SKM-1 treated with dmso at 0.1 percent for 144 hours (cell line): ENCODE data around the gene PTH.
A peak's percentile ranks its signal among the peaks of the same experiment; 100 is the strongest.

Experiments used
- DNase-seq: peaks from one replicate; lab custom pipeline; 2025; ENCODE audit not compliant: unreplicated experiment; lab: John Stamatoyannopoulos, UW

PTH gene

DNA sequence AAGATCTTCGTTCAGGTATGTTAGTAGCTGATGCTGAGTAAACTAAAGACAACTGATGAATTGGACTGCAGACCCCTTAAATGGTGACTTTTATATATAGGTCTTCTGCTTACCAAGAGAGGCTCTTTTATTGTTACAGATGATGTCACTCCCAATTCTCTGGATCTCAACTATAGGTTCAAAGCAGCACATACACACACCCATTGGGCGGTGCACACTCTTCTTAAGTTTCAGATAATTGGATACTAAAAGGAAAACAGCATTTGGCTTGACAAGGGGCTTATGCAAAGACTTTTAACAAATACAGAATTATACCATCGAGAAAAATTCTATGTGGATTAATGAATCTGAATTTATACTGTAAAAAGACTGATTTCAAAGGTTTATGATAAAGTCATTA lies at the start of gene PTH:
Gene PTH, minus strand, starts transcription at position 69 of the 400 bp plus-strand sequence. CDS start 3,142 bp downstream, outside the sequence.
- DNase-seq: no peak

GRCh38 chr11:13538044-13538443 lies 42.2 kb upstream of the PTH start:
- DNase-seq: no peak

DNA sequence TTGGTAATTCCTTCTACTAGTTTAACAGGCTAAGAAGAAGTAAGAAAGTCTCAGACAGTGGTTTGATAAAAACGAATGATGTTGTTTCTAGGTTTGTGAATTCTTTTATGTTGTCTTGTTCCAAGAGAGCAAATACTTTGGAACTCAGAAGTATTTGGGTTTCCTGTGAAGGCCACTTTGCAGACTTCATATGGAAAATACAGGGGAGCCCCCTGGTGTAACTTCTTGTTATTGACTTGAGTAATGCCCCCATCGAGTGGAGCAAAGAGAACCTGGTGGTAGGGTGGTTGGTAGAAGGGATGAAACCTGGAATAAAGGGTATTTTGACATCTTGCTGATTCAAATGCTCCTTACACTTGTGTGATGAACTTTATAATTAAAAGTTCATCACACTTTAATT lies 40.0 kb upstream of the PTH start:
- no peak for DNase-seq

- DNase-seq: no peak
Observed at GRCh38 chr11:13534358-13534757, 38.6 kb upstream of the PTH start.

DNA sequence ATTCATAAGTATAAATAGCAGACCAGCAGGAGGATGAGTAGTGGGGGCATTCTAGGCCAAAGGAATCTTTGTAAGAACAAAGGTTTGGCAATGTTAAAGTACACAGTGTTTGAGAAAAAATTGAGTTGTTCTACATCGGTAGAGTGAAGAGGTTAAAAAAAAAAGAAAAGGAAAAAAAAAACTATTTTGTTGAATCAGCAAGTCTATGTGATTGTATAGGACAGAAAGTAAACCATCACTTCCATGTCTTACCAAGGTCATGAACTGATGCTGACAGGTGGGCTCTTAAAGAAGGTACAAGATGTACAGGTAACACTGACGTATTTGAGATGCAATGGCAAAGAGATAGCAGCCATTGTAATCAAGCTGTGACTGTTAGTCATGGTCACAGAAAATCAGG lies 29.5 kb upstream of the PTH start:
- DNase-seq: no peak

DNA sequence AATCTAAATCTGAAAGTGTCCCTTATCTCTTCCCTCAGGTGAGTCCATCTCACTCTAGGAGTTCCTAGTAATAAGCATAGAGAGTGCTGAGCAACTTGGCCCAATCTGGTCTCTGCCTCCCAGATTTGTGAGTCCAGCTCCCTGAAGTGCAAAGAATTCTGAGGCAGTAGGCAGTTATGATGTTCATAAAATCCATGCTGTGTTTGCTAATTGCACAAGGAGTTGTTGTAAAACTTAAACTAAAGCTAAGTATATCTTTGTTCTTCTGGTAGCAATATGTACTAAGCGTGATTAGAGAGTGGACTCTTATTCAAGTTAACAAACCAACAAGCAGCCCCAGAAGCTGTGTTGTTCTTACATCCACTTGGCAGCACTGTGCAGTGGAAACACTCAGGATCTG lies 7.6 kb upstream of the PTH start:
- no peak for DNase-seq

- no peak for DNase-seq
Observed at GRCh38 chr11:13502492-13502891, 6.7 kb upstream of the PTH start.

- no peak for DNase-seq
Observed at GRCh38 chr11:13494051-13494450, 1.7 kb downstream of the PTH start.

- DNase-seq: no peak
Observed at GRCh38 chr11:13487661-13488030, 8.2 kb downstream of the PTH start.

- no peak for DNase-seq
Observed at GRCh38 chr11:13486926-13487660, 8.7 kb downstream of the PTH start.

GRCh38 chr11:13480198-13480597 lies 15.6 kb downstream of the PTH start:
- no peak for DNase-seq

DNA sequence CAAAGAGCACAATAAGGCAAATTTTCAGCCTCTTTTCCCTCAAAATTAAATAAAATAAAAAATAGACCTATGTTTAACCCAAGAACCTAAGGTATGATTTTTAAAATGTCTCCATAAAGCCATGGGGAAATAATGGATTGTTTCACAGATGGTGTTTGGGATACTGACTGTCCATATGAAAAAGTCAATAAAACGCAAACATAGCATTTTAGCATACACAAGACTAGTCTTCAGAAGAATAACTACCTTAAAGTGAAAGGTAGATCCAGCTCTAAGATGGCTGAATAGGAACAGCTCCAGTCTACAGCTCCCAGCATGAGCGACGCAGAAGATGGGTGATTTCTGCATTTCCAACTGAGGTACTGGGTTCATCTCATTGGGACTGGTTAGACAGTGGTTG lies 16.1 kb downstream of the PTH start:
- DNase-seq: no peak

DNA sequence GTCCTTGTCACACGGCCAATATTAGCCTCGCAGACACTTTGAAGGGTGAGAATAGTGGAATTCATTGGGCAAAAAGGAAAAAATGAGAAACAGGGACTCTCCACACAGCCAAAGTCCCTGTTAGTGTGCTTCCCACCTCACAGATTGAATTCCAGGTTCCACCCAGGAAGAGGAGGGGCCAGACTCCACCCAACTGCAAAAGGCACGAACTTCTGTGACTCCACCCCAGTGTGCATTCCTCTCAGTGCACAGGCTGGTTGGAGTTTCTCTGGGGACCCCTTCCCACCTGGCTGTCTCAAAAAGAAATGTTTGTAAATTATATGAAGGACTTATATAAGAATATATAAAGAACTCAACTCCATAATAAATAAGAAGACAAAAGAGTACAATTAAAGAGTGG lies 20.7 kb downstream of the PTH start:
- DNase-seq: no peak

DNA sequence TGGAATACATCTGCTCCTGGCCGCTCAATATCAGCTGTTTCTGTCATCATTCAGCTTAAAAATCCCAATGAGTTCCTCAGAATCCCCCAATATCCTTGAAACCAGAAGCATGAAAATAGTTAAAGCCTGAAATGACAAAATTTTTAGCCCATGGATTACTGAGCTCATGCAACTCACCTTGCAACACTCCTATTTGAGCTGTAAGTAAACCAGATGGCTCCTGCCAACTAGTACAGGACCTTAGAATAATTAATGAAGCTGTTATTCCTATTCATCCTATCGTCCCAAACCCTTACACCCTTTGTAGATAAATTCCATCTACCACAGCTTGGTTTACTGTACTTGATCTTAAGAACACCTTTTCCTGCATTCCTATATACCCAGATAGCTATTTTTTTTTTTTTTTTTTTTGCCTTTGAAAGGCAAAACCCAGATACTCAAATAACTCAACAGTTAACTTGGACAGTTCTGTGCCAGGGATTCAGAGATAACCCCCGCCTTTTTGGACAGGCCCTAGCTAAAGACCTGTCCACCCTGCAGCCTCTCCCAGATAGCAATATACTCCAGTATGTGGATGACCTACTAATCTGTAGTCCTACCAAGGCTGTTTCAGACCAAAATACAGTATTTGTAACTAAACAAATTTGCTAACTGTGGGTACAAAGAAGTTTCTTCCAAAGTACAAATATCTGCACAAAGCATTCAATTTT lies 22.6 kb downstream of the PTH start:
- no peak for DNase-seq

- no peak for DNase-seq
Observed at GRCh38 chr11:13468750-13469149, 27.0 kb downstream of the PTH start.

- peak; percentile 34 for DNase-seq
Observed at GRCh38 chr11:13465909-13466371, 29.9 kb downstream of the PTH start.

- peak; percentile 50 for DNase-seq
Observed at GRCh38 chr11:13463779-13464290, 32.0 kb downstream of the PTH start.

GRCh38 chr11:13462901-13463778 lies 32.7 kb downstream of the PTH start, which contains the start of gene BTBD10:
Gene BTBD10, minus strand, starts transcription at chr11:13463222. Its CDS starts 18,098 bp downstream, at chr11:13445124.
- DNase-seq: peak; percentile 89

DNA sequence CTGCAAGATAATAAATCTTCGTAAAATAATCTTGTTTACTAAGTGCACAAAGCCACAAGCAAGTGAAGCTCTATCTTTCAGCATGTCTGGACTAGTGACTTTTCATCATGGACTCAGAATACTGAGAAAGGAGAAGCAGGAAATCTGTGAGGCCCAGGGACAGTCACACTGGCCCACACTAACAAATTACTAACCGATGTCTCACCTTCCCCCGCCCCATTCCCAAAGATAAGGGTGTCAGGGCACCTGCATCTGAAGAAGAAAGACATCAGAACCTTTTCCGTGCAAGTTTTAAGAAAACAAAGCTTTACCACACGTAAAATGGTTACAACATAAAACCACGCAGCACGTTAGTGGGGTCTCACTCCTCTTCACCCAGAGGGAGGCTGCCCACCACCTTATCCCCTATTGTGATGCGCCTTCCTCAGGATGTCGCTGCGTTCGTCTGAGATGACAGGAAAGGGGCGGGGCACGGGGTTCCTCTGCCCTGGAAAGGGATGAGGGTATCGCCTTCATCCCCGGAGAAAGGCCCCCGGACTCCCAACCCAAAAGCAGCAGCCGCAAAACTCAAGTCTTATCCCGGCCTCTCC lies 33.4 kb downstream of the PTH start:
- DNase-seq: peak; percentile 16

- no peak for DNase-seq
Observed at GRCh38 chr11:13461291-13461690, 34.5 kb downstream of the PTH start.
